GM10266 (cell line): ENCODE measurements around the gene SCAF8.

Source experiments
- DNase-seq: peaks from one replicate; pipeline ENCODE4 v3.0.0; 2012; ENCODE audit errors: extremely low spot score
- CTCF ChIP-seq: IDR thresholded peaks from 2 replicates; pipeline ENCODE4 v1.5.1; 2012; ENCODE audit warnings: mild to moderate bottlenecking, low read depth; ENCODE audit not compliant: control insufficient read depth, insufficient read depth; ENCODE audit errors: missing control alignments

SCAF8 gene

GRCh38 chr6:154721460-154721859 lies 11.8 kb upstream of the SCAF8 start:
- DNase-seq, result no peak
- TF ChIP-seq CTCF, result no peak

DNA sequence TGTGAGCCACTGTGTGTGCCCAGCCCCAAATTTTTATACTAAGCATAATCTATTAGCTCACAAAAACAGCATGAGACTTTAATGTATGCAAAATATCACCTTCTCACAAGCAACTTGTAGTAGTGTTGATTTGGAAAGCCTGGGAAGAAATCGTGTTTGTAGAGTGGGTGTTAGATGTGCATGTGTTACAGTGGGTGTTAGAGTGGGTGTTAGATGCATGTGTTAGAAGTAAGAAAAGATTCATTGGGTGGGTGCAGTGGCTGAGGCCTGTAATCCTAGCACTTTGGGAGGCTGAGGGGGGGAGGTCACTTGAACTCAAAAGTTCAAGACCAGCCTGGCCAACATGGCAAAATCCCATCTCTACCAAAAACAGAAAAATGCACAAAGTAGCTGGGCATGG lies 6.3 kb upstream of the SCAF8 start:
- TF ChIP-seq CTCF, result no peak
- DNase-seq, result no peak

DNA sequence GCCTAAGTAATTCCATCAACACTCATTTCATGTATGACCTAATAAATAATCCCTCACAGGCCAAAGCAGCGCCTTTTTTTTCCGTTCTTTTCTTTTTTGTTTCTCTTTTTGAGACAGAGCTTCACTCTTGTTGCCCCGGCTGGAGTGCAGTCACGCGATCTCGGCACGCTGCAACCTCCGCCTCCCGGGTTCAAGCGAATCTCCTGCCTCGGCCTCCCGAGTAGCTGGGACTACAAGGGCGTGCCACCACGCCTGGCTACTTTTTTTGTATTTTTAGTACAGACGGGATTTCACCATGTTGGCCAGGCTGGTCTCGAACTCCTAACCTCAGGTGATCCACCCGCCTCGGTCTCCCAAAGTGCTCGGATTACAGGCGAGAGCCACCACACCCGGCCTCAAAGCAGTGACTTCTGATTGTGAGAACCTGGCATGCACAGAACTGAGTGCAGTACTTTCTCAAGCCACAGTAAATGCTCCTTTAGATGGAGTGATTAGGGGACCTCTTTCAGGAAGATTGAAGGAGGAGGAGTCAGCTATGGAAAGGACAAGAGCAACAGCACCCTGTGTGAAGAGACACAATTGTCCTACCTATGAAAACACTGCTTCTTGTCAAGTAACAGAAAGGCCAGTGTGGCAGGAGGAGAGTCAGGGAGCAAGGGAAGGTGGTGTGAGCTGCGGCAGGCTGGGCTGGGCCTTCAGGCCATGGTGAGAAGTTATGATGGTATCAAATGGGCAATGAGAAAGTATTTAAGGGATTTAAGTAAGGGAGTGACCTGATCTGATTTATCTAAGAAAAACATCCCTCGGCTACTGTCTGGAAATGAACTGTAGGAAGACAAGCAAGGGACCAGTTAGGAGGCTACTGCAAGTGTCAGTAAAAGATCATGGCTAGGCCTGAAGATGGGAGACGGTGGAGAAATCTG lies 1.7 kb upstream of the SCAF8 start:
- TF ChIP-seq CTCF, result no peak
- DNase-seq, result no peak

GRCh38 chr6:154732538-154733182 lies 556 bp upstream of the SCAF8 start:
- no peak for TF ChIP-seq CTCF
- DNase-seq, result no peak

GRCh38 chr6:154733626-154734382 lies 588 bp downstream of the SCAF8 start:
- peak; percentile 97 for DNase-seq
- peak; percentile 27 for TF ChIP-seq CTCF

GRCh38 chr6:154736618-154737259 lies 3.5 kb downstream of the SCAF8 start:
- DNase-seq, result no peak
- TF ChIP-seq CTCF, result no peak
